Mesothelial cell of epicardium (in vitro differentiated cells): Measurements from ENCODE around the gene CIDEA. TPM values are rescaled to one million over a fixed set of nuclear protein-coding genes. Genes with fewer than 3 reads are reported as not detected.

Source experiments
- DNase-seq, 2 experiments: peaks; one replicate each; pipeline ENCODE4 v3.0.0; 2021; ENCODE audit warnings: low spot score in 2 of 2; ENCODE audit not compliant: unreplicated experiment in 2 of 2
- H3K27ac Mint-ChIP-seq: 2 replicates; pipeline ENCODE4 v1.8.0; 2021; ENCODE audit warnings: mixed read lengths
- H3K27me3 Mint-ChIP-seq: 2 replicates; pipeline ENCODE4 v1.8.0; 2021; ENCODE audit warnings: low read depth, mixed read lengths
- H3K36me3 Mint-ChIP-seq: 2 replicates; pipeline ENCODE4 v1.8.0; 2021; ENCODE audit warnings: mixed read lengths
- H3K4me1 Mint-ChIP-seq: 2 replicates; pipeline ENCODE4 v1.8.0; 2021; ENCODE audit warnings: mixed read lengths
- H3K4me3 Mint-ChIP-seq: 2 replicates; pipeline ENCODE4 v1.8.0; 2021; ENCODE audit warnings: mild to moderate bottlenecking, moderate library complexity, mixed read lengths
- H3K9me3 Mint-ChIP-seq: 2 replicates; pipeline ENCODE4 v1.8.0; 2021; ENCODE audit warnings: mixed read lengths
- CTCF ChIP-seq: fragments of 200-600 bp; sonication (generic); IDR thresholded peaks from one replicate; pipeline ENCODE4 v1.5.0; 2021; ENCODE audit warnings: antibody characterized with exemption; ENCODE audit not compliant: unreplicated experiment
- total RNA-seq: library from RNA; stranded (reverse); gene quantifications from 3 replicates; pipeline ENCODE4 v1.2.1, GENCODE V29; 2021

CIDEA gene
- total RNA-seq, 1 donor from 2014 or later = not detected

GRCh38 chr18:12246849-12247808 is 7.0 kb upstream of the CIDEA start:
- no peaks in the 10 kb centered on the region for H3K36me3 Mint-ChIP-seq
- H3K4me1 Mint-ChIP-seq = no peaks in the 10 kb centered on the region
- H3K4me3 Mint-ChIP-seq = no peak overlapping the region
- DNase-seq = no peak
- no peak for TF ChIP-seq CTCF
- H3K27ac Mint-ChIP-seq = no peak overlapping the region
- H3K27me3 Mint-ChIP-seq = peaks cover 74% of the 10 kb centered on the region
- H3K9me3 Mint-ChIP-seq = peaks cover 3% of the 10 kb centered on the region

- H3K27me3 Mint-ChIP-seq = peaks cover 77% of the 10 kb centered on the region
- no peak for TF ChIP-seq CTCF
- H3K27ac Mint-ChIP-seq = no peak overlapping the region
- H3K36me3 Mint-ChIP-seq = no peaks in the 10 kb centered on the region
- no peak overlapping the region for H3K4me3 Mint-ChIP-seq
- DNase-seq = no peak
- no peaks in the 10 kb centered on the region for H3K4me1 Mint-ChIP-seq
- peaks cover 3% of the 10 kb centered on the region for H3K9me3 Mint-ChIP-seq
These were observed 6.2 kb upstream of the CIDEA start for GRCh38 chr18:12247946-12248345.

GRCh38 chr18:12248926-12249720 is 5.0 kb upstream of the CIDEA start:
- H3K4me3 Mint-ChIP-seq = no peak overlapping the region
- TF ChIP-seq CTCF = no peak

GRCh38 chr18:12251311-12251710 is 2.9 kb upstream of the CIDEA start:
- Mint-ChIP-seq H3K27me3 (peaks cover 92% of the 10 kb centered on the region), H3K27ac (no peak overlapping the region)

More at GRCh38 chr18:12248926-12249720, 5.0 kb upstream of the CIDEA start:
- H3K27me3 Mint-ChIP-seq = peaks cover 84% of the 10 kb centered on the region
- no peak overlapping the region for H3K27ac Mint-ChIP-seq
- H3K4me1 Mint-ChIP-seq = peaks cover 7% of the 10 kb centered on the region
- H3K36me3 Mint-ChIP-seq = no peaks in the 10 kb centered on the region
- no peak for DNase-seq
- peaks cover 3% of the 10 kb centered on the region for H3K9me3 Mint-ChIP-seq

GRCh38 chr18:12252061-12252460 is 2.1 kb upstream of the CIDEA start:
- Mint-ChIP-seq H3K9me3 (peaks cover 3% of the 10 kb centered on the region), H3K4me1 (peaks cover 26% of the 10 kb centered on the region), H3K27ac (no peak overlapping the region), H3K36me3 (no peaks in the 10 kb centered on the region), H3K27me3 (peaks cover 92% of the 10 kb centered on the region), H3K4me3 (no peak overlapping the region)
- no peak for DNase-seq
- TF ChIP-seq CTCF = no peak

More at GRCh38 chr18:12251311-12251710, 2.9 kb upstream of the CIDEA start:
- TF ChIP-seq CTCF = no peak
- Mint-ChIP-seq H3K4me3 (no peak overlapping the region), H3K4me1 (peaks cover 25% of the 10 kb centered on the region), H3K9me3 (peaks cover 3% of the 10 kb centered on the region), H3K36me3 (no peaks in the 10 kb centered on the region)
- no peak for DNase-seq
